Measurements from ENCODE around the gene SART3. TPM values are rescaled to one million over a fixed set of nuclear protein-coding genes. Genes with fewer than 3 reads are reported as not detected.

SART3 gene, protein sequence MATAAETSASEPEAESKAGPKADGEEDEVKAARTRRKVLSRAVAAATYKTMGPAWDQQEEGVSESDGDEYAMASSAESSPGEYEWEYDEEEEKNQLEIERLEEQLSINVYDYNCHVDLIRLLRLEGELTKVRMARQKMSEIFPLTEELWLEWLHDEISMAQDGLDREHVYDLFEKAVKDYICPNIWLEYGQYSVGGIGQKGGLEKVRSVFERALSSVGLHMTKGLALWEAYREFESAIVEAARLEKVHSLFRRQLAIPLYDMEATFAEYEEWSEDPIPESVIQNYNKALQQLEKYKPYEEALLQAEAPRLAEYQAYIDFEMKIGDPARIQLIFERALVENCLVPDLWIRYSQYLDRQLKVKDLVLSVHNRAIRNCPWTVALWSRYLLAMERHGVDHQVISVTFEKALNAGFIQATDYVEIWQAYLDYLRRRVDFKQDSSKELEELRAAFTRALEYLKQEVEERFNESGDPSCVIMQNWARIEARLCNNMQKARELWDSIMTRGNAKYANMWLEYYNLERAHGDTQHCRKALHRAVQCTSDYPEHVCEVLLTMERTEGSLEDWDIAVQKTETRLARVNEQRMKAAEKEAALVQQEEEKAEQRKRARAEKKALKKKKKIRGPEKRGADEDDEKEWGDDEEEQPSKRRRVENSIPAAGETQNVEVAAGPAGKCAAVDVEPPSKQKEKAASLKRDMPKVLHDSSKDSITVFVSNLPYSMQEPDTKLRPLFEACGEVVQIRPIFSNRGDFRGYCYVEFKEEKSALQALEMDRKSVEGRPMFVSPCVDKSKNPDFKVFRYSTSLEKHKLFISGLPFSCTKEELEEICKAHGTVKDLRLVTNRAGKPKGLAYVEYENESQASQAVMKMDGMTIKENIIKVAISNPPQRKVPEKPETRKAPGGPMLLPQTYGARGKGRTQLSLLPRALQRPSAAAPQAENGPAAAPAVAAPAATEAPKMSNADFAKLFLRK
- total RNA-seq (2021; fragmentation: NEBNext Ultra II Directional; extraction: Animal tissue kit (Norgen Biotek cat#: 25700)), result 10 to 100 TPM; 33.8 to 36.3 (median 34.8) TPM
- long read RNA-seq, full-length matches to known transcripts, result 5 of 29 reads
- long read RNA-seq, partial matches to known transcripts, result 21 of 29 reads
- long read RNA-seq, other reads (novel, unspliced or antisense), result 3 of 29 reads

DNA sequence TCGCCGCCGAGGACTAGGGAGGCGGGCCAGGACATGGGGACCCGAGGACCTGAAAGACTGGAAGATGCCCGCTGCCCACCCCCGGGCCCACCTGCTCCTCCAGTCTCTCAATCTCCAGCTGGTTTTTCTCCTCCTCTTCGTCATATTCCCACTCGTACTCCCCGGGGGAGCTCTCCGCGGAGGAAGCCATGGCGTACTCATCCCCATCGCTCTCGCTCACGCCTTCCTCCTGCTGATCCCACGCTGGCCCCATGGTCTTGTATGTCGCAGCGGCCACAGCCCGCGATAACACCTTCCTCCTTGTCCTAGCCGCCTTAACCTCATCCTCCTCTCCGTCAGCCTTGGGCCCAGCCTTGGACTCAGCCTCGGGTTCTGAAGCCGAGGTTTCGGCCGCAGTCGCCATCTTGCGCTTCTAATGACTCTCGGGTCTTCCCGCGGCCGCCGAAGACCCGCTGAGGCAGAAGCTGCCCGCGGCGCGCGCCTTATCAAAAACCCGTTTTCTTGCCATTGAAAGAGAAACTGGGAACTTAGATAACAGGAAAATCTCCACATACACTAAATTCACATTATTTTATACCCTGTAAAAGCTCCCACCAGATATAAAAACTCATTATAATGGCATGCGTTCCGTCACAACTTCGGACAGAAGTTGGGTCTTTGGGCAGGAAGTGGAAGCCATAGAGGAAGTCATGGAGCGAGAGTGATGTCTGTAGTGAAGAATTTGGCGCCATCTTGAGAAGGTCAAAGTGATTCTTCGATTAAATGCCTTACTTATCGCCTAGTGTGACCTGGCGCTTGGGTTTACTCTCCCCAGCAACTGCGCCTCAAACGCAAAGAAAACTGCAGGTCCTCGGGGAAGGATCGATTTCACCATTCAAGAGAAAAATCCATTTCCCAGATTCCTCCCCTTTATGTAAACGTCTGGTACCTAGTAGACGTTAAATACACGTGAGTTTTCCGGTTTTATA is at the start of gene SART3:
TSS of gene SART3 (minus strand) at position 422 of the 968 bp plus-strand sequence. CDS start at position 403, 19 bp downstream.
- Mint-ChIP-seq H3K4me3 (peak within 1 kb of the TSS; percentile 99), H3K36me3 (ENCODE audit: low read depth) (peaks cover 20% of the 10 kb centered on the region), H3K27ac (peak within 1 kb of the TSS; percentile 99), H3K9me3 (no peaks in the 10 kb centered on the region), H3K4me1 (ENCODE audit: low read depth) (peaks cover 64% of the 10 kb centered on the region), H3K27me3 (ENCODE audit: insufficient read depth) (peaks cover 3% of the 10 kb centered on the region; the same call in 1 of the 2 replicates)
- DNase-seq, result peak; percentile 83
- TF ChIP-seq, protein P1, sequence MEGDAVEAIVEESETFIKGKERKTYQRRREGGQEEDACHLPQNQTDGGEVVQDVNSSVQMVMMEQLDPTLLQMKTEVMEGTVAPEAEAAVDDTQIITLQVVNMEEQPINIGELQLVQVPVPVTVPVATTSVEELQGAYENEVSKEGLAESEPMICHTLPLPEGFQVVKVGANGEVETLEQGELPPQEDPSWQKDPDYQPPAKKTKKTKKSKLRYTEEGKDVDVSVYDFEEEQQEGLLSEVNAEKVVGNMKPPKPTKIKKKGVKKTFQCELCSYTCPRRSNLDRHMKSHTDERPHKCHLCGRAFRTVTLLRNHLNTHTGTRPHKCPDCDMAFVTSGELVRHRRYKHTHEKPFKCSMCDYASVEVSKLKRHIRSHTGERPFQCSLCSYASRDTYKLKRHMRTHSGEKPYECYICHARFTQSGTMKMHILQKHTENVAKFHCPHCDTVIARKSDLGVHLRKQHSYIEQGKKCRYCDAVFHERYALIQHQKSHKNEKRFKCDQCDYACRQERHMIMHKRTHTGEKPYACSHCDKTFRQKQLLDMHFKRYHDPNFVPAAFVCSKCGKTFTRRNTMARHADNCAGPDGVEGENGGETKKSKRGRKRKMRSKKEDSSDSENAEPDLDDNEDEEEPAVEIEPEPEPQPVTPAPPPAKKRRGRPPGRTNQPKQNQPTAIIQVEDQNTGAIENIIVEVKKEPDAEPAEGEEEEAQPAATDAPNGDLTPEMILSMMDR (IDR thresholded peaks at IDR 0.05), result no peak

DNA sequence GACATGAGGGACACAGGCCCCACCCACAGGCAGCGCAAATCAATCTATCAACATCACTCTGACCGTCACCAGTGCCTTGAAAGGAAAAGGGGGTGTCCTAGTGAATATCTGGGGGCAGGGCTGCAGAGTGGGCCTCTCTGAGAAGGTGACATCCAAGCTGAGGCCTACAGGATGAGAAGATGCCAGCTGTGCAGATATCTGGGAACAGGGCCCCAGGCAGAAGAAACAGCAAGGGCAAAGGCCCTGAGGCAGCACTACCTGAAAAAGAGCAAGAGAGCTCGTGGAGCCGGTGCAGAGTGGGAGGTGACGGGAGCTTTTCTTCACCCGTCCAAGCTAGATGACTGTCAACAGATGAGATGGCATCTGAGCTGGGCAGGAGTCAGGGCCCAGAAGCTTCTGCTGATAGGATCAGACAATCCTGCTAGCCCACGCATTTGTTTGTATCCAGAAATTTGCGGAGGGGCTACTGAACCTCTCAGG is 49.4 kb upstream of the SART3 start:
- Mint-ChIP-seq H3K9me3 (no peaks in the 10 kb centered on the region), H3K36me3 (ENCODE audit: low read depth) (0 out of 2 replicates have a peak, but pooled peaks cover 6% of the 10 kb centered on the region), H3K4me1 (ENCODE audit: low read depth) (peaks cover 47% of the 10 kb centered on the region), H3K27me3 (ENCODE audit: insufficient read depth) (peaks cover 2% of the 10 kb centered on the region), H3K27ac (peak overlapping the region; percentile 22; the same call in 1 of the 2 replicates), H3K4me3 (no peak overlapping the region)
- TF ChIP-seq, protein P1 (IDR thresholded peaks at IDR 0.05), result no peak
- DNase-seq, result no peak

DNA sequence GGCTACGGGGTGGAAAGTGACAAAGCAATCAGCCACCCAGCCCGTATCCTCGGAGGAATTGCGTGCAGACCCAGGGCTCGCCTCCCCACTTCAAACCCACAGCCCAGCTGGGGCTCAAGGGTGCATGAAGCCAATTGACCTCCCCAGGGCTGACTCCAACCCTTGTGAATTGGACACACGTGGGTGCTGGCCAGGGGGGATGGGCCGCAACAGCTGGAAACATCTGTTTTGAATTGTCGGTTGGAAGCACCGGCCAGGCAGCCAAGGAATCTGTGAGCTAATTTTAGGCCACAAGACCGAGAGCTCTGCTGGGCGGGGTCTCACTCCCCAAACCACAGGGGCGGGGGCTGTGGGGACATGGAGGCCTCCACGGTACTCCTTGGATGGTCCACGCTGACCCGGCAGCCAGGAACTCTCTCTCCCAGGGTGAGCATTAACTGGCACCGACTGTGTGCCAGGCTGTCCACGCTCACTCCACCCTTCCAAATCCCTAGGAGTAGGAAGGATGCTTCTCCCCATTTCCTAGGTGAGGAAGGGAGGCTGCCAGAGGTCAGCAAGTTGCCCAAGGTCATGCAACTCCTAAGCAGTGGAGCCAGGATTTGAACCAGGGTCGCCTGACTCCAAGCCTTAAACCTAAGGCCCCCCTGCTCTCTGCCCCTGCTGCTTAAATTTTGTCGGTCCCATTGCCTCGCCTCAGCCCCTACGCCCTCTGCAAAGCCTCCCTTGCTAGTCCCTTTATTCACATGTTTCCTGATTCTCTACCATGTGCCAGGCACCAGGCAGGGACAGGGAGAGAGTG is 48.8 kb upstream of the SART3 start:
- DNase-seq, result peak; percentile 57
- H3K27me3 Mint-ChIP-seq (ENCODE audit: insufficient read depth), result peaks cover 2% of the 10 kb centered on the region
- H3K27ac Mint-ChIP-seq, result peak overlapping the region; percentile 29
- H3K9me3 Mint-ChIP-seq, result no peaks in the 10 kb centered on the region
- TF ChIP-seq, protein P1 (IDR thresholded peaks at IDR 0.05), result no peak
- 0 out of 2 replicates have a peak, but pooled peaks cover 6% of the 10 kb centered on the region for H3K36me3 Mint-ChIP-seq (ENCODE audit: low read depth)
- H3K4me1 Mint-ChIP-seq (ENCODE audit: low read depth), result peaks cover 51% of the 10 kb centered on the region
- H3K4me3 Mint-ChIP-seq, result no peak overlapping the region

DNA sequence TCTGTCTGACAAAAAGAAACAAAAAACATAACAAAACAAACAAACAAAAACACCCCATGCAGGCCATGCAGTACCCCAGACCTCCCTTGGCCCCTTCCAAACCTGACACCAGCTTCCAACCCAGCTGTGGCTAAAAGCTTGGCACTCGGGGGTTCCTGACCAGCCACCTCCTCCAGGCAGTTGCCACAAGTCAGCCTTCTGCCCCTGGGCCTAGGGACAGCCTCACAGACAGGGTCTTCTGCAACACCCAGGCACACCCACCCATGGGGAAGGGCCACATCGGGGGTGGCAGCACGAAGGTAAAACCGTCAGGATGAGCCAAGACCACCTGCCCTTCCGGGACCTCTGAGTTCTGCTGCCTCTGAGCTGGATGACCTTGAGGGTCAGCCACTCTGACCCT is 47.6 kb upstream of the SART3 start:
- no peak overlapping the region for H3K27ac Mint-ChIP-seq
- peaks cover 49% of the 10 kb centered on the region for H3K4me1 Mint-ChIP-seq (ENCODE audit: low read depth)

More for the DNA sequence above, 47.6 kb upstream of the SART3 start:
- H3K9me3 Mint-ChIP-seq, result no peaks in the 10 kb centered on the region
- 0 out of 2 replicates have a peak, but pooled peaks cover 6% of the 10 kb centered on the region for H3K36me3 Mint-ChIP-seq (ENCODE audit: low read depth)
- H3K27me3 Mint-ChIP-seq (ENCODE audit: insufficient read depth), result peaks cover 3% of the 10 kb centered on the region
- H3K4me3 Mint-ChIP-seq, result no peak overlapping the region
- TF ChIP-seq, protein P1 (IDR thresholded peaks at IDR 0.05), result no peak
- DNase-seq, result no peak
